NCI-H446 (cell line): ENCODE results near the gene ETFA.
A peak's percentile ranks its signal among the peaks of the same experiment; 100 is the strongest.

Experiments used
- DNase-seq, 2 experiments: peaks; one replicate each; lab custom pipeline; 2025; lab: John Stamatoyannopoulos, UW

ETFA gene

DNA sequence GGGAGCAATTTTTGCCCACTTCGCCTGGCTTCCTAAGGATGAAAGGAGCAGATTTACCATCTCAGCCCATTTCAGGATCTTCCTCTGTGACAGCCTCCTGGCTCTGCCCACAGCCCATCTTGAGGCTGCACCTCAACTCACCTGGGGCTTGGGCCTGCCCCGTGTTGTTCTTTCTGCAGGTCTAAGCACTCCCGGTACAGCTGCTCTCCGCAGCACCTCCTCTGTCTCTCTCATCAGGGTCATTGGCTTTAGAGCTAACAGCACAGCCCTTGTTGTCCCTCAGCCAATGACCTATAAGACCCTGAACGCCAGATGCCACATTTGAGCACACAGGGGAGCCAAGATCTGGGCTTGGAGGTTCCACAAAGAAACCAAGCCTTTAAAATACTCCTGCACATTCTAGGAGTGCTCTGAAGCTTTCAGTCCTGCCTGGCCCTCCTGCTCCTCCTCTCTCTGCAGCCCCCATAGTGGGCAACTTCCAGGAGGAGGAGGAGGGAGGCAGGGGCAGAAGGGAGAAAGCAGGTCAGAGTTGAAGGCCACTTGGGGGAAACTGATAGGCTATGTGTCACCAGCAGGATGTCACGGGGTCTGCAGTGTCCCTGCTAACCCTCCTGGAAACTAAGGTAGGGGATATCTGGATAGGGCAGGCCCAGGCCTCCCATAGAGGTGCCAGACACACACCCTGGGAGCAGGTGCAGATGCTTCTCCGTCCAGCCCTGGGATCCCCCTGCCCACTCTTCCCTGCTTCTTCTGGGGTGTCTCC, 115.6 kb downstream of the ETFA start:
- no peak for DNase-seq

DNA sequence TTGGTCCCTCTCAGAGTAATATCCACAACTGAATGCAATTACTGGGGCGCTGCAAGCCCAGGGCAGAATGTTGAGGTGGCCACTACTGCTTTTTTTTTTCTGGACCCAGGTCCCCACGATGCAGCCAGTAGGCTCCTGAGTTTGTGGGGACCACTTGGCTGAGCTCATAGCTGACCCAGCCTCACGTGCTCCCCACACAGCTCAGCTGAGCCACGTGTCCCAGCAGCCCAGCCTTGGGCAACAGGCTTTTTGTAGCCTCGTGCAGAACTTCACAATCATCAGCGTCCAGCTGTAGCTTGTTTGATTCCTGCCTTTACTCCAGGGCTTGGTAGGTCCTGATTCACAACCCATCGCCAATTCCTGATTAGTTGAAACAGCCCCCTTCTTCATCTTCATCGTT, 117.3 kb downstream of the ETFA start:
- no peak for DNase-seq

DNA sequence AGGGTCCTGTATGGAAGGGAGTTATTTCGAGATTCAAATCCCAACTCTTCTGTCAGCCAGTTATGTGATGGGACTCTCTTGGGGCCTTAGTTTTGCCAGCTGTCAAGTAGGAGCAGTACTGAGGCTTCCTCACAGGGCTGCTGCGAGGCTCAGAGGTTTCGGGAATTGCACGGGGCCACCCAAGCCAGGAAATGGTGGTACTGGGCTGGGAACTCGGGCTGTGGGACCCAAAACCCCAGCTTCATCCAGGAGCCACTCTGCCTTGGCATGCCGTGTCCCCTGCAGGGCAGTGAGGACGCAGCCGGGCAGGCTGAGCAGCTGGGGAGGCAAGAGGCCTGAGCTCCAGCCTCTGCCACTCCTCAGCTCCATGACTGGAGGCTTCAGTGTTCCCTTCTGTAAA, 118.6 kb downstream of the ETFA start:
- DNase-seq = no peak

DNA sequence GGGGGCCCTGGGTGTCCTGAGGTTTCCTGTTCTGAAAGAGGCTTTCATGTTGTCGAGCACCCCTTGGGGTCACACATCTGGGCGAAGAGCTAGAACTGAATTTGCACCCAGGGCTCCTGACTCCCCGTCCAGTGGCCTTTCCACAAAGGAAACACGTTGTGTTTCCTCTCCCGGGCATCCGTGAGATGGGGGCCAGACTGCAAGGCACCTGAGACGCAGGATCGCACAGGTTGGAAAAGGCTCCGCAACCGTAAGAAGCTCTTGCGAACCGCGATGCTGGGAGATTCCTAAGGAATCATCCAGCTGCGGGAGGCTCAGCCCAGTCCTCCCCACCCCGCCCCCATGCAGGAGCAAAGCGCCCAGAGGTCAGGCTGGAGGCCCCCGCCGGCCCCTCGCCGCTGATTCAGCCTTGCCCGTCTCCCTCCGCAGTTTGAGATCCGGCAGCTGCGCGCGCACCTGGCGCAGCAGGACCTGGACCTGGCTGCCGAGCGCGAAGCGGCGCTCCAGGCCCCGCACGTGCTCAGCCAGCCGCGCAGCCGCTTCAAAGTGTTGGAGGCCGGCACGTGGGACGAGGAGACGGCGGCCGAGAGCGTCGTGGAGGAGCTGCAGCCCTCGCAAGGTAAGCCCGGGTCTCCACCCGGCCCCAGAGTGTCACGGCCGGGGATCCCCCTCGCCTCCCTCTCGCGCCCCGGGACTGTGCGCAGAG, 119.6 kb downstream of the ETFA start:
- DNase-seq = no peak

DNA sequence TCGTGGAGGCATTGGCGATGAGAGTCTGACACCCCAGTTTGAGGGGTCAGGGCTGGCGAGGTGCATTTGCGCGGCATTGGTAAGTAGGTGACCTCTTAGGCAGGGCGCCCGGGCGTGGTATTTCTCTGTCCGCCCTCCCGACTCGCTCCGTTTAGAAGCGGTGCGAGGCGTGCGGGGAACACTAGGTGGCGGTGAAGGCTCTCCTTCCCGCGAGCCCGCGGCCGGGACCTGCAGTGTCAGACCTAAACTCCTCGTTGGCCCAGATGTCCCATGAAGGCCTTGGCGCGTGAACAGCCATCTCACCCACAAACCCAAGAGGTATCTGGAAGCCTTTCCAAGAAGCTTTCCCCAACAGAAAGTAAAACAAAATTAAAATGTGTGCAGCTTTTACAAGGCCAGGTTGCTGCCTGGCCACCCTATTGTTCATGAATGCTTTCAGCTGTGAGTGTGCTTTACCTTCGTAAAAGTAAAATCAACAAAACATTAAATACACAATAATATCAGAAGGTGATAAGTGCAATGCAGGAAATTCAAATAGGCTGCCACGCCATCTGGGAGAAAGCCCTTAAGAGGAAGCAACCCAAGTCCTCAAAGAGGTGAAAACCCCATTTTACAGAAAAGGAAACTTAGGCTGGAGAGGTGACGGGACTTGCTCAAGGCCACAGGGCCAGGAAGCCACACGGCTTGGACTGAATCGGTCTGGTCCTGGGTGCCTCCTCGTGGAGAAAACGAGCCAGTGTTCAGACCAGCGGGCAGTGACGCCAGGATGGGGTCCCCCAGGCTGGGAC, 120.3 kb downstream of the ETFA start:
- DNase-seq = peak; percentile 44 to 84

DNA sequence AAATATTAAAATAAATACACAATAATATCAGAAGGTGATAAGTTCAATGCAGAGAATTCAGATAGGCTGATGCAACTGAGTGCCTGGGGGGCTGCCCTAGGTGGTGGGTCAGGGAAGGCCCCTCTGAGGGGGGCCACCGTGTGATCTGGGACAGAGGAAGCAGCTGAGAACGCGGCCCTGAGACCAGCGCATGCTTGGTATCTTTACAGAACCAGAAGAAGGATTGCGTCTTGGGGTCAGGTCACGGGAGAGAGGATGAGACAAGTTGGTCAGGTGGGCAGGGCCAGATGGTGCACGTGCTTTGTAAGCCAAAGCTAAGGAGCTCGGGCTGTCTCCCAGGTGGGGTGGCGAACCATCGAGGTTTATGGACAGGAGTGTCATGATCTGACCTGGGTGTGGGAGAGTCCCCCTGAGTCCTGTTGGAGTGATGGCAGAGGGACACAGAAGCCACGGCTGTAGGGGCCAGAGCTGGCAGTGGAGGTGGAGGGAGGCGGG, 121.2 kb downstream of the ETFA start:
- no peak for DNase-seq

DNA sequence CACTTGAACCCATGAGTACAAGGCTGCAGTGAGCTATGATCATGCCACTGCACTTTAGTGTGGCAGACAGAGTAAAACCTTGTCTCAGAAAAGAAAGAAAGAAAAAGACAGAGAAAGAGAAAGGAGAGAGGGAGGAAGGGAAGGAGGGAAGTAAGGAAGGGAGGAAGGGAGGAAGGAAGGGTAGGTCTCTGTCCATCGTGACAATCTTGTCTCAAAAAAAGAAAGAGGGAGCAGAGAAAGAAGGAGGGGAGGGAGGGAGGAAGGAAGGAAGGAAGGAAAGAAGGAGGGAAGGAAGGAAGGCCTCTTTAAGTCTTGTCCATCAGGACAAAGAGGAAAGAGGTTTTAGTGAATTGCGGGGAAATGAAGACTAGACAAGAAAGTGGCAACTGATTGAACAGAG, 122.2 kb downstream of the ETFA start:
- no peak for DNase-seq

DNA sequence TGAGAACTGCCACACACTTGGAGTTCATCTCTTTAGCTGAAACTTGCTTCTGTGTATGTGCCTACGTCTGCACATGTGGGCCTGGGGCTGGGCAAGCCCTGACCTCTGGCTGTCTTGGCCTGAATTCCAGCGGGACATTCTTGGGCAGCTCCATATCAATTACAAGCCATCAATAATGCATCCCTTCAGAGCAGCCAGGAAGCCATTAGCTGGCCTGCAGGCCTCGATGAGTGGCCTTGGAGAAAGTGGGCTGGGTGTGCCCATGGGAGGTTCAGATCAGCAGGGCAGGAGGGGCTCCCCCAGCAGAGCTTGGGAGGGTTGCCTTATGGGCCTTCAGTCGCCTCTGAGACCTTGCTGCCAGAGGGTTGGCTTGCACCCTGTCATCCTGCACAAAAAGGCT, 124.1 kb downstream of the ETFA start:
- DNase-seq = no peak

DNA sequence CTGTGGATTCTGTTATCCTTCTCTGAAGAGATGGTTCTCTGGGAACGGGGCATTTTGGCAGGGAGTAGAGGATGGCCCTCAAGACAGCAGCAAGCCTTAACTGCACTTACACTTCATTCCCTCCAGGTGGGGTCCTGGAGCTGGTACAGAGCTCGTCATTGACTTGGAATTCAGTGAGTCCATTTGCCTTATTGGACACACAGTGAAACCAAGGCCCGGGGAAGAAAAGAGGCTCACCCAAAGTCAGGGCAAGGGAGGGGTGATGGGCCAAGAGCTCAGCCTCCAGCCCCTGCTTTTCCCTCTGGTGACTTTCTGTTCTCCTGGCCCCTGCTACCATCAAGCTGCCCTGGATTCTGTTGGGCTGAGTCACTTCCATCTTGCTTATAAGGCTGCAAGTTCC, 125.6 kb downstream of the ETFA start:
- peak; percentile 12 to 42 for DNase-seq

DNA sequence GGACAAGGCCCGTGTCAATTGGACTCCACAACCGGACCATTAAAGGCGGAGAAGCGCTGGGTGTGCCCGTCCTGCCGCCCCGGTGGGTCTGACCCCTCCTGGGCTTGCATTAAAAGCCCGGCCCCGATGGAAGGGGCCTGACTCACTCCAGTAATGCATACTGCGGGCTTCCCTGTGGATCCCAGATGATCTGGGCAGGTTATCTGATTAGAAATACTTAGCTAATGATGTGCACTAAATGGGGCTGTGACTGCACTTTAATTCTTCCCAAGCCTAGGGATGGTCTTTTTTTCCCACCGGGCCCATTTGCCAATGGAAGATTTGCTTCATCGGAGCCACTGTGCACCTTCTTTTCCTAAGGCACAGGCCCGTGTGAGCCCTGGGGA, 126.6 kb downstream of the ETFA start:
- DNase-seq = no peak

DNA sequence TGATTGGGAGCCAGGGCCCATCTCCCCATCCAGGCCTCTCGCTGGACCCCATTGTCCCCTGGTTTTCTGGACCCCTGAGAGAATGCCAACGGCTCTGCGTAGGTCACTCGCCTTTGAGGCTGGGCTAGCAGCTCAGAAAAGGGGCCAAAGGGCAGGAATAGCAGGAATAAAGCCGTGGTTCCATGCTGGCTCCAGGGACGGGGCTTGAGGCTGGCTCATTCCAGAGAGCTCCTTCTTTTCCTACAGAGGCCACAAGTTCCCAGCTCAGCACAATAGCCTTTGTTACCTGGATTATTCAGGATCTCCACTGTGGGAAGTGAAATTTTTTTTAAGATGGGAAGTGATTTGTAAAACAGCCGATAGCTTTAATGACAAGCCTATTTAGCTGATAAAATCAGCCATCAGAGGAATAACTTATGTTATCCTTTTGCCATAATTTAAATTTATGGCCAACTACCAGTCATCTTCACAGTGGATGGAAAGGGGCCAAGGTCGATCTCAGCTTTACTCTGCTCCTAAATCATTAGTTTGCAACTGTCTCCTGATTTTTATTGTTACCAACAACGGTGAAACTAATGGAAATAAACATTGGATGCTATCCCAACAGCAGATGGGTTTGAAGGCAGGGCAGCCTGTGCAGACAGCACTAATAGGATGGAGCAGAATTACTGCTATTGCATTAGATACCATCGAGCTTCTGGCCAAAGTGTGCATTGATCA, 127.2 kb downstream of the ETFA start:
- DNase-seq = peak in 1 of 2 experiments; percentile 44

DNA sequence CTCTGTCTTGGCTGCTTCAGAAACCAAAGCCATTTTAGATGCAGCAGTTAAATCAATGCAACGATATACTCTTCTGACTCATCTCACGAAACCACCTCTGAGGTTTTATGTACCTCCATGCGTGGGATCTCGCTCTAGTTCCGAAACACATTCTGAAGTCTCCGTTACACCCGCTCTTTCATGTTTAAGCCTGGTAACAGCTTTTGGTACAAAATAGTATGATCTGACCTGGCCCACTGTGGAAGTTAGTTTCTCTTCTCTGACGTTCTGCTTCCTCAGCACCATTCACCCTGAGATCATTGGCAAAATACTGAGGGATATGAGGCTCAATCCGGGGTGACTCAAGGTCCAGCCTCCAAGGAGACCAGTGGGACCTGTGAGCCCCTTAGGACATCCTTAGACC, 129.6 kb downstream of the ETFA start:
- no peak for DNase-seq

DNA sequence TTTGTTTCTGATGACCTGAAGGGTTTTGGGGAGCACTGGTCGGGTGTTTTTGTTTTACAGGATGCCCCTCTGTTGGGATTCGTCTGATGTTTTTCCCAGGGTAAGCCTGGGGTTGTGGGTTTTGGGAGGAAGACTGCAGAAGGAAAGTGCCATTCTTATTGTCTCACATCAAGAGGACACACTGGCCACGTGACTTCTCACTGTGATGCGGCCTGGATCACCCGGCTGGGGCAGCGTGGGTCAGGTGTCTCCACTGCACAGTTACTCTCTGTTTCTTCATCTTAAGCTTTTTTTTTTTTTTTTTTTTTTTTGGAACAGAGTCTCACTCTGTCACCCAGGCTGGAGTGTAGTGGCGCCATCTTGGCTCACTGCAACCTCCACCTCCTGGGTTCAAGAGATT, 130.9 kb downstream of the ETFA start:
- DNase-seq = no peak

DNA sequence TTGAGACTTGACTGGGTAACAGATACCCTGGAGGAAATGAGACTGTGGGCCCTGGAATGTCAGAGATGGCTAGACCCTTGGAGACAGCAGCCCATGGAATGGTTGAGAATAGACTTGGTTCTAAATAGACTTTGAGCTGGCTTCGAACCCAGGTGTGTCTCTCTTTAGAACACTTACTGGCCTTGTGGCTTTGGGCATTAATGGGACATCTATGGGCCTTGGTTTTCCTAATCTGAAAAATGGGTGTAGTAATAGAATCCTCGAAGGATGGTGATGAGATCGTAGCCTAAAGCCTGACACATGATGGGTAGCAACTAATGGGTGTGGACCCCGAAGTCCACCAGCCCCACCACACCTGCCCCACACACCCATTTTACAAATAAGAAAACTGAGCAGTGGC, 132.2 kb downstream of the ETFA start:
- no peak for DNase-seq

DNA sequence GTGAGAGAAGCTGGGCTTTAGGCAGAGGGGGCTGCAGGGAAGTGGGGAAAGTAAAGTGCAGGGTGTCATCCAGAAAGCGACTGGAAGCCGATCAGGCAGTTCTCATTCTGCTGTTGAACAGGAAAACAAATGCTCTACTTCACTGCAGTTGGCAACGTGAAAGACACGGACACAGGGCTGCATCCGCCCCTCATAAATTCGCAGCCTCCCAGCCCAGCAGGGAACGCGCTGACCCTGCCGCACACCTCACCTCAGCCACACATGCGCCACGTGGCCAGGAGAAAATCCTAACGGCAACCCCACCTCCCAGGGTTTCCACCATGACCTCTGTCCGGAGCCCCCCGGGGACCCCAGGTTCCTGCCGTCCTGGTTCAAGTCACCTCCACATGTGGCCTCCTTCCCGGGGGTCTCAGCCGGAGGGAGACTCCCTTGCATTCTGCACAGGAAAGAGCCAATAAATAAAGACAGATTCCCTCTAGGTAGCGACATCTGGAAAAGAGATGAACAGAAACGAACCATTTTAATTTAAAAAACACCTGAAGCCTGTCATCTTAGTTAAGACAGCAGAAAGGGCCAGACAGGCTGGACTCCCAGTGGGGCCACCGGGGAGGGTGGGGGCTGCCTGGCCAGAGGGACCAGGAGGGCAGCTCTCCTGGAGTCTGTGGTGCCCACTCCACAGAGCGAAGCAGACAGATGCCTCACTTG, 132.8 kb downstream of the ETFA start:
- no peak for DNase-seq

DNA sequence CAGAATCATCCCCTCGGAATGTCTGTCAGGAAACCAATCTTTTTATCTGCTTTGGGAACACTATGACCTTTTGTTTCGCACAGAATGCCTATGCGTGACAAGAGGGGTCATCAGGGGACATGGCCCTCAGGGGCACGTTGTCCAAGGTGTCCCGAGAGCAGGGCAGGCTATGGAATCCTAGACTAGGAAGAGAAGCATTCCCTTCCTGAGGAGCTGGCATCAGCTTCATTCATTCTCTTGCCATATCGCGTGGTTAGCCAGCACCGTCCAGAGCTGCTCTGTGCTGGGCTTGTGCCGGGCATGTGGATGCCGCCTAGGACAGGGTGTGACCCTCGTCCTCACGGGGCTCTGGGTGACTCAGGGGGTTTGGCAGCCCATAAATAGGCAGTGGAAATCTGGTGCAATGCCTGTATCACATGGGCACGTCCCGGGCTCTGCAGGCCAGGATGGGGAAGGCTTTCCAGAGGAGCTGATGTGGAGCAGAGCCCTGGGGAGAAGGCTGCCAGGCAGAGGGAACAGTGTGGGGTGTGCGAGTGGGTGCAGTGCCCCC, 133.7 kb downstream of the ETFA start:
- no peak for DNase-seq

DNA sequence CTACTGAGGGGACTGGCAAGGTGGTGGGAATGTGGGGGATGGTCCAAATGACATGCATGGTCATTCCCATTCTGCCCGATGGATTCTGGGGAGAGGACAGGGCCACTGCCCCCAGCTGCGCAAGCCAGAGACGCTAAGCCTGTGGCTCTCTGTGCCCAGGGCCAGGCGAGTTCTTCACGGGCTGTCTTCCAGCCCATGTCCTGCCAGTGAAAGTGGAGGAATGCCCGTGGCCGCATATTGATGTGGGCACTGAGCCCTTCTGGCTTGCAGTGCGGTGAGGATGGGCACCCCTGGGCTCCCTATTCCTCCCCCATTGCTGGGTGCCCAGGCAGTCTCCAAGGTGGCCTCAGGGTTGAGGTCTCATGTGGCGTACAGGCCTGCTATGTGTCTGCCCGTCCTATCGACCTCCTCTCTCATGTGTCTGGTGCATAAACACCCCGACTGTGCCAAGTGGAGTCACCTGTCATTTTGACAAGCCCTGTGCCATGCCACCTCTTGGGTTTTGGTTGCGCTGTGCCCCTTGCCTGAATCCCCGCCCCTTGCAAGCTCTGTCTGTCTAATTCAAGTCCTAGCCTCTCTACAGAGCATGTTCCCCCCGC, 134.7 kb downstream of the ETFA start:
- DNase-seq = no peak

DNA sequence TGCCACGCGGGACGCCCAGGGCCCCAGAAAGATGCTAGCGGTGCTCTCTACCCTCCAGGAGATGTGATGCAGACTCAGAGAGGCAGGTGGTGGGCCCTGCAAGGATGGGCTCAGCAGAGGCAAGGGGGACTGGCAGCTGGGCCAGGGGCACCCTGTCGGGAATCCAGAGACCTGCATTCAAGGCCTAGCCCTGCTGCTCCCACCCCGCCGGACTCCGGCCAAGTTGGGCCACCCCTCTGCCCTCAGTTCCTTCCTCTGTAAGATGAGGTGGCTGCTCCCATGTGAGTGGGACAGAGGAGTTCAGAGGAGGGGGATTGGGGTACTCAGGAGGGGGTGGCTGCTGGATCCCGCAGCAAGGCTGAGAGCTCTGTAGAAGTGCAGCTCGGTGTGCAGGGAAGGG, 135.2 kb downstream of the ETFA start:
- no peak for DNase-seq

DNA sequence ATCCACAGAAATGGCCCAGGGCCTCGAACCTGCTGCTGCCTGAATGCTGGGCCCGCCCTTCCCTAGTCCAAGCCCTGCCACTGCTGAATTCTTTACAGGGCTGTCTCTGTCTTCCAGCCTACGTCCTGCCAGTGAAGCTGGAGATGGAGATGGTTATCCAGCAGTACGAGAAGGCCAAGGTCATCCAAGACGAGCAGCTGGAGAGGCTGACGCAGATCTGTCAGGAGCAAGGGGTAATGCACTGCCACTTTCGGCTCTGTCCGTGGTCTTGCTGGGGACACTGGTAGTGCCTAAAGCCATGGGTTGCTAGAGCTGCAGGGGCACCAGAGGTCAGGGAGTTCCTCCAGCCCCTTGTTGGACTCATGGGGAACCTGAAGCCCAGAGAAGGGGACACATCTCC, 135.8 kb downstream of the ETFA start:
- DNase-seq = no peak

DNA sequence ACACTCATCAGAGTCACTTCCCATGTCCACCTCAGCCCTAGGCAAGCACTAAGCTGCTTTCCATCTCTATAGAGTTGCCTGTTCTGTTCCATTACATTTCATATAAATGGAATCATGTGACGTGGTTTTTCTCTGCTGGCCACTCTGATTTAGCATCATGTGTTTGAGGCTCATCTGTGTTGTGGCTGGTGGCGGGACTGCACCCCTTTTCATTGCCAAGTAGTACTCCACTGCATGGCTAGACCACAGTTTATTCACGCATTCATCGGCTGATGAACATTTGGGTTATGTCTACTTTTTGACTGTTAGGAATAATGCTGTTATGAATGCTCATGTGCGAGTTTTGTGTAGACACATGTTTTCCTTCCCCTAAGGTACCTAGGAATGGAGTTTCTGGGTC, 136.6 kb downstream of the ETFA start:
- no peak for DNase-seq

DNA sequence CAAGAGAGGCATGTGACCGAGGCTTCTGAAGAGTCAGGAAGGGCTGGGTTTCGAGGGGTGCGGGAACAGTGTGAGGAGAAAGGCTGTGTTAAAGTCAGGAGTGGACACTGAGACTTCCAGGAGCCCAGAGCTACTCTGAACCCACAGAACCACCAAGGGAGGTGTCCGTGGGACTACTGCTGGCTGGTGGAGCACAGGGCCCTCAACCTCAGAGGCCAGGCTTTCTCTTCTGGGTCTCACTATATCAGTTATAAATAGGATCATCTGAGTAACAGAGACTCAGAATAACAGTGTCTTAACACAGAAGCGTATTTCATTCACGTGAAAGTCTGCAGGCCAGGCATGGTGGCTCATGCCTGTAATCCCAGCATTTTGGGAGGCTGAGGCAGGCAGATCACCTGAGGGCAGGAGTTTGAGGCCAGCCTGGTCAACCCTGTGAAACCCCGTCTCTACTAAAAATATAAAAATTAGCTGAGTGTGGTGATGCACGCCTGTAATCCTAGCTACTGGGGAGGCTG, 137.9 kb downstream of the ETFA start:
- no peak for DNase-seq
